DMS53 (cell line): Measurements from ENCODE around the gene EIF3A.

Experiments used
- DNase-seq: peaks from one replicate; lab custom pipeline; 2025; lab: John Stamatoyannopoulos, UW

EIF3A gene

DNA sequence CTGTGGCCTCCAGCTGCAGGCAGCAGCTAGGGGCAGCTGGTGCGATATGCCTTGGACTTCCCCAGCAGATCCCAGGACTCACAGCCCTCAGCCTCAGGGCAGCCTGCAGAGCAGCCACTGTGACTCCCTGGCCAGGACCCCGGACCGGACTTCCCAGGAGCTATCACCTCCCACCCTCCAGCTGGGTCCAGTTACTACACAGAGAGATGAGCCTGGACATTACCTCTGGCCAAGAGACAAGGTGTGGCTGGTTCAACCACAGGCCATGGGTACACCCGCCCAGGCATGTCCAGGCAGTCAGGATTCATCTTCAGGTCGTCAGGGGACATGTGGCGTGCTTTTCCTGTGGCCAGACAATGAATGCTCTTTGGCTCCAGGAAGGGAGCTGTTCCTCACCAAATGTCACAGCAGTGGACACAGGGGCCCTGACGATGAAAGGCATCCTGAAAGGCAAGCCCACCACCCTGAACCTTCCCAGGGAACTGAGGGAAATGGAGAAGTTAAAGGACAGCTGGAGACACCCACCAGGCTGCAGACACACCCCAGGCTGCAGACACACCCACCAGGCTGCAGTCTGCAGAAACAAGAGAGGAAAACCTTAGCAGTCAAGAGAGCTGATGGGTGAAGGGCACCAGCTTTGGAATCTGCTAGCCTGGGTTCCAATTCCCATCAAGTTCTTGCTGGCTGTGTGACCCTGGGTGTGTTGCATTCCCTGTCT lies 76.9 kb downstream of the EIF3A start:
- DNase-seq: no peak

DNA sequence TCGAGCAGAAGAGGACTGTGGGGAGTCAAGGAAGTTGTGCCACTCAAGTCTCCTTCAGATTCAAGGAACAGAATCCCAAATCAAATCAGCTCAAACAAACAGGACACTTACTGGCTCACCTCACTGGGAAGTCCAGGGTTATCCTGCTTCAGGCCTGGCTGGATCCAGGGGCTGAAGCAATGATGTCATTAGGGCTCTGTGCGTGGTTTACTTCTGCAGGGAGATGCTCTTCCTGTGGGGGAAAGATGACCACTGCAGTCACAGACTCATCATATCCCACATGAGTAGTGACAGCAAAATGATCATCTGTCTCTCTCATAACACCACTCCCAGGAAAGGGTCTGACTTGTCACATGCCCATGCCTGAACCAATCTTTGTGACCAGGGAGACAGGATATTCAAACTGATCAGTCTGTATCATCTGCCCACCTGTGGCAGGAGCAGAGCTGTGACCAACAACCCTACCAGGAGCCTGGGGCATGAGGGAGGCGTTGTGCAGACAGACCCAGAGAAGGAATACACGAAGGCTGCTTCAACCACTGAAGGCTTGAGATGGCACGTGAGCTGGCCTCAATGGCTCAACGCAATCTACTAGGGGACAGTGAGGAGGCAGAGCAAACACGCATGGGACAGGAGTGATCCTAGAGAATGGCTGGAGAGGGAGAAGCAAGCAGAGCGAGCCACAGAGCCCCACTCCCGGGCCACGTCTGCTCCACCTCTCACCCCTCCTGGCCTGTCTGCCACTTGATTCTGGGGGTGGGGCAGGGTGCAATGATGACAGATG lies 78.7 kb downstream of the EIF3A start:
- no peak for DNase-seq

DNA sequence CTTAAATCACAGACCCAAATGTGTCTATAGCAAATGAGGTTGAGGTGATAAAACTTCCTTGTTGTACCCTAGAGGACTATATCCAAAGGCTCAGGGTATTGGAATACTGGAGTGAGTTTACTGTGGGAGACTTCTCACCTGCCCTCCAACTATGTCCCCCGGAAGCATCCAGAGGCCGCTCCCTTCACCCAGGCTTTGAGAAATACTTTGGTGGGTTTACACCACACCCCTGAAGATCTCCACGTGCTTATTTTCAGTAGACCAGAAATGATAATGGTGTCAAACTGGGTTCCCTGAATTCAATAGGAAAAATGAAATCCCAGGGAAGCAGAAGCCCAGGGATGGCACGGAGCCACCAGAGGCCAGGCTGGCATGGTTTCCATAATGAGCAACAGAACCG lies 82.4 kb downstream of the EIF3A start:
- no peak for DNase-seq

DNA sequence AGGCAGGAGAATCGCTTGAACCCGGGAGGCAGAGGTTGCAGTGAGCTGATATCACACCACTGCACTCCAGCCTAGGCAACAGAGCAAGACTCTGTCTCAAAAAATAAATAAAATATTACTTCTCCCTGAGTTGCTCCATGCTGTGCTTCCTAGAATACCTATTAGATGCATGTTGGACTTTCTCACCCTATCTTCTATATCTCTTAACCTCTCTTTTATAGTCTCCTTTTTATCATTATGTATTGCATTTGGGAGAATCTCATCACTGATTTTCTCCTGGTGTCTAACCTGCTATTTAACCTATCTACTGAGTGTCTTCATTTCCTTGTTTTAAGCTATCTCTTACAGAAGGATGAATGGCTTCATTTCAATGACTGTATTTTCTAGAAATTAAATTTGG lies 83.2 kb downstream of the EIF3A start:
- no peak for DNase-seq

DNA sequence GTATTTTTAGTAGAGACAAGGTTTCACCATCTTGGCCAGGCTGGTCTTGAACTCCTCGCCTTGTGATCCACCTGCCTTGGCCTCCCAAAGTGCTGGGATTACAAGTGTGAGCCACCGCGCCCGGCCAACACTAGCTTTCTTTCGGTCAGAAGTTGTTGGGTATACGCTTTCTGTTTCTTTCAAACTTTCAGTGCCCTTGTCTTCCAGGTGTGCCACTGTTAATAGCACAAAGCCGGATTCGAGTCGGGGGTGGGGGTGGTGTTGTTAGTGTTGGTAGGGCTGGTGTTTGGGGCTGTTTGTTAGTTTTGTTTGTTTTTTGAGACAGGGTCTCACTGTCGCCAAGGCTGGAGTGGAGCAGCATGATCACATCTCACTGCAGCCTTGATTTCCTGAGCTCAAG lies 84.9 kb downstream of the EIF3A start:
- no peak for DNase-seq

DNA sequence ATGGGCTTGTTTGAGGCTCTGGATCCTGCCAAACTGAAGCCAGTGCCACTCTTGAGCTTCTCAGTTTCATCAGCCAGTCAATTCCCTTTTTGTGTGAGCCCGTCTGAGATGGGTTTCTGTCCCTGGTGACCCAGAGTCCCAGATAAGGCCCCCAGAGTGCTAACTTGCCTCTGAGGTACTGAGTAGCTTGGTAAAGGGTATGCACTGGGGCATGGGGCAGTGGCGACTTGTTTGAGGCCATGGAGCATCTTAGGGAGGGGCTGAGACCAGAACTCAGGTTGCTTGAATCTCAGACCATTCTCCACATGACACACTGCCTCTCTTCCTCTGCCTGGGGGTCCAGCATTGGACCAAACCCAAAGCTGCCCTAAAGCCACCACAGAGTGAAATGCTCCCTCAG lies 86.3 kb downstream of the EIF3A start:
- DNase-seq: no peak

DNA sequence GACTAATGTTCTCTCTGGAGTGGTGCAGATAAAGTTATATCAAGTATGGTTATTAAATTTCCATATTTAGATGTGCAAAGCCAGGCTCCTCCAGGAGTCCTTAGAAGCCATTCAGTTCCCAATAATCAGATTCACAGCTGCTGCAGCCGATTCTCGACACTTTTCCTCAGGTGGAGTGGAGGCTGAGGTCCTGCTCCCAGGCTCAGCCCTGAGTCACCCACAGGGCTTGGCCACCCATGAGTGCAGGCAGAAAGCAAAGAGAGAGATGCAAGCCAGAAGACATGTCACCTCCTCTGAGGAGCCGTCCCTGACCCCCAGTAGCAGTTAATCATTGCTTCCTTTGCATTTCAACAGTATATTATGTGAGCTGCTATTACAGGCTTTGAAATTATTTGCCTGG lies 87.4 kb downstream of the EIF3A start:
- no peak for DNase-seq

DNA sequence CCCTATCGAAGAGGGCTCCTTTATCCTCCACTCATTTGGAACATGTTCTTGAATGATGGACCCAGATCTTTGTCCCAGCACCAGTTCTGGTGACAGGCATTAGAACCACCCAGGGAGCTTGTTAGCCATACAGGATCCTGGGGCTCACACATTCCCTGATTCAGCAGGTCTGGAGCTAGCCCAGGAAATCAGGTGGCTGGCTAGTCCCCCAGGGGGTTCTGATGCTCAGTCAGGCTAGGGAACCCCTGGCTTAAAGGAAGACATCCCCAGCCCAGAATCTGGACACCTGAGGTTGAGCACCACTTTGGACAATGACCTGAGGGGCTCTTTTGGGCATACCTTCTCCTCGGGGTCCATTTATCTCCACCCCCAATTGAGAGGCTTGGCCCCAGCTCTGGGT lies 88.1 kb downstream of the EIF3A start:
- no peak for DNase-seq

DNA sequence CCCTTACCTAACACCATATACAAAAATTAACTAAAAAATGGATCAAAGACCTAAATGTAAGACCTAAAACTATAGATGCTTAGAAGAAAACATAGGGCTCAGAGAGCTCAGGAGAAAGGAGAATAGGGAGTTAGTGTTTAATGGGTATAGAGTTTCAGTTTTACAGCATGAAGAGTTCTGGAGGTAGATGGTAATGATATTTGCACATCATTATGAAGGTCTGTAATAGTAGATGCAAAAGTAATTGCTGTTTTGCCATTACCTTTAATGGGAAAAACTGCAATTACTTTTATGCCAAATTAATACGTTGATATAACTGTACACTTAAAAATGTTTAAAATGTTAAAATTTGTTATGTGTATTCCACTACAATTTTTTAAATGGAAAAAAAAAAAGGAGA lies 90.3 kb downstream of the EIF3A start:
- no peak for DNase-seq

DNA sequence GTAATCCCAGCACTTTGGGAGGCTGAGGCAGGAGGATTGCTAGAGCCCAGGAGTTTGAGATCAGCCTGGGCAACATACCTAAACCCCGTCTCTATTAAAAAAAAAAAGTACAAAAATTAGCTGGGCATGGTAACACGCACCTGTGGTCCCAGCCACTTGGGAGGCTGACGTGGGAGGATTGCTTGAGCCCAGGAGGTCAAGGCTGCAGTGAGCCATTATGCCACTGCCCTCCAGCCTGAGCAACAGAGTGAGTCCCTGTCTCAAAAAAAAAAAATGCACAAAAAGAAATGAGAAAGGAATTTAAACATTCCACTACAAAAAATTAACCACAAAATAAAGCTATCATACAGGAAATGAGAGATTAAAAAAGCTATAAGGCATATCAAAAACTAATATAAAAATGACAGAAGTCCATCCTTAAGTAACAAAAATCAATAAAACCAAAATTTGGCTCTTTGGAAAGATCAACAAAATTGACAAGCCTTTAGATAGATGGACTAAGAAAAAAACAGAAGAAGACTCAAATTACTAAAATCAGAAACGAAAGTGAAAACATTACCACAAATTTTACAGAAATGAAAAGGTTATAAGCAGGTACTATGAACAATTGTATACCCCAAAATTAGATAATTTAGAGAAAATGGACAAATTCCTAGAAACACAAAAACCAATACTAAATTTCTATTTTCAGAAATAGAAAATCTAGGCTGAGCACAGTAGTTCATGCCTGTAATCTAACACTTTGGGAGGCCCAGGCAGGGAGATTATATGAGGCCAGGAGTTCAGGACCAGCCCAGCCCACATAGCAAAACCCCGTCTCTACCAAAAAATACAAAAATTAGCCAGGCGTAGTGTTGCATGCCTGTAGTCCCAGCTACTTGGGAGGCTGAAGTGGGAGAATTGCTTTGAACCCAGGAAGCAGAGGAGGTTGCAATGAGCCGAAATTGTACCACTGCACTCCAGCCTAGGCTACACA lies 93.5 kb downstream of the EIF3A start:
- no peak for DNase-seq

DNA sequence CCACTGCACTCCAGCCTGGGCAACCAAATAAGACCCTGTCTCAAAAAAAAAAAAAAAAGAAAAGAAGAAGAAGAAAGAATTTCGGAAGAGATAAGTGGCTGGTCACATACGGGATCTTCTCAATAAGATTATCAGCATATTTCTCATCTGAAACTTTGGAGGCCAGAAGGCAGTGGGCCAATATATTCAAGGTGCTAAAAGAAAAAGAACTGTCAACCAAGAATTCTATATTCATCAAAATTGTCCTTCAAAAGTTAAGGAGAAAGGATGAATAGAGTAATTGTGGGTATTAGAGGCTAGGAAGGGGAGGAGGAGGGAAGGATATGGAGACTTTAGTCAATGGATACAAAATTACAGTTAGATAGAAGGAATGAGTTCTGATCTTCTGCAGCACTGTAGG lies 95.0 kb downstream of the EIF3A start:
- DNase-seq: no peak
